Caco-2 (cell line): ENCODE results near the gene CXCL16. TPM values are rescaled to one million over a fixed set of nuclear protein-coding genes. Genes with fewer than 3 reads are reported as not detected.
"Not testable (repeated sequence)": the region's sequence is repeated elsewhere in the genome, so short reads cannot be mapped to it uniquely, and the experiment has no call there.

Source experiments
- BruUV-seq: library from RNA; stranded (reverse); fragments of 400-500 nt; replicated peaks from 2 replicates; lab custom pipeline; 2021; lab: Mats Ljungman, UMichigan
- CTCF ChIA-PET: fragments of 300-600 bp; sonication (Branson Sonifier 250); formaldehyde crosslinking; loops from one replicate; lab custom pipeline; 2022; ENCODE audit warnings: antibody characterized with exemption; lab: Charles Lee
- POLR2A ChIA-PET: fragments of 300-600 bp; sonication (Branson Sonifier 250); formaldehyde crosslinking; loops from one replicate; lab custom pipeline; 2022; ENCODE audit warnings: antibody characterized with exemption; lab: Charles Lee
- DNase-seq, 2 experiments: peaks; one replicate each; pipeline versions ENCODE4 v3.0.0 to v3.0.0-alpha.2; 2020 to 2022
- H3K27me3 ChIP-seq: replicated peaks from 2 replicates; pipeline ENCODE4 v1.6.0; 2011; ENCODE audit warnings: low read length; ENCODE audit not compliant: control insufficient read depth, insufficient read depth
- H3K36me3 ChIP-seq: 2 replicates; pipeline ENCODE4 v1.5.1; 2011; ENCODE audit warnings: low read length; ENCODE audit not compliant: control insufficient read depth, insufficient read depth
- H3K4me1 ChIP-seq: fragments of 250-450 bp; sonication (Bioruptor Pico); 2 replicates; pipeline ENCODE4 v1.5.1; 2020; ENCODE audit warnings: mild to moderate bottlenecking
- H3K4me3 ChIP-seq: 2 replicates; pipeline ENCODE4 v1.5.1; 2011; ENCODE audit warnings: low read depth, mild to moderate bottlenecking, control low read depth, low read length
- H3K9me3 ChIP-seq: fragments of 250-450 bp; sonication (Bioruptor Pico); 2 replicates; pipeline ENCODE4 v1.5.1; 2020; ENCODE audit warnings: mild to moderate bottlenecking, moderate library complexity
- H3K27ac Mint-ChIP-seq: one replicate; pipeline ENCODE4 v1.8.0; 2022; ENCODE audit warnings: mixed read lengths; ENCODE audit not compliant: unreplicated experiment
- H3K27me3 Mint-ChIP-seq: one replicate; pipeline ENCODE4 v1.8.0; 2022; ENCODE audit warnings: mixed read lengths; ENCODE audit not compliant: insufficient read depth, unreplicated experiment
- H3K36me3 Mint-ChIP-seq: one replicate; pipeline ENCODE4 v1.8.0; 2022; ENCODE audit warnings: mild to moderate bottlenecking, mixed read lengths; ENCODE audit not compliant: insufficient read depth, unreplicated experiment
- H3K4me1 Mint-ChIP-seq: one replicate; pipeline ENCODE4 v1.8.0; 2022; ENCODE audit warnings: low read depth, mixed read lengths; ENCODE audit not compliant: unreplicated experiment
- H3K4me3 Mint-ChIP-seq: one replicate; pipeline ENCODE4 v1.8.0; 2022; ENCODE audit warnings: mild to moderate bottlenecking, moderate library complexity, mixed read lengths; ENCODE audit not compliant: unreplicated experiment
- H3K9me3 Mint-ChIP-seq: one replicate; pipeline ENCODE4 v1.8.0; 2022; ENCODE audit warnings: mixed read lengths; ENCODE audit not compliant: unreplicated experiment
- CTCF ChIP-seq, 2 experiments: fragments of 200-600 bp in 1 of 2; IDR thresholded peaks; 1 replicate in 1 of 2; 2 replicates in 1 of 2; pipeline versions ENCODE4 v1.5.1 to v1.8.0; 2011 to 2022; ENCODE audit warnings: antibody characterized with exemption in 1 of 2, control low read depth in 1 of 2, inconsistent platforms in 1 of 2, low read depth in 1 of 2, low read length in 1 of 2, mild to moderate bottlenecking in 1 of 2, moderate library complexity in 1 of 2; ENCODE audit not compliant: insufficient read depth in 1 of 2, severe bottlenecking in 1 of 2, unreplicated experiment in 1 of 2
- intact Hi-C: fragments of 100-400 bp; cut with micrococcal nuclease; formaldehyde crosslinking; loops from one replicate; pipeline ENCODE4 v1.10.0; 2022; ENCODE audit not compliant: unreplicated experiment
- total RNA-seq: library from RNA; stranded (reverse); gene quantifications from 2 replicates; pipeline ENCODE4 v1.2.3, GENCODE V29; 2022

The CXCL16 gene
- total RNA-seq, 1 experiment from 2014 or later = 55.3 TPM

- H3K4me1 ChIP-seq = no peaks in the 10 kb centered on the region
- H3K27ac Mint-ChIP-seq = peak overlapping the region; percentile 83
- intact Hi-C loops = no loop called here
Measured at GRCh38 chr17:4704991-4705390, 34.7 kb downstream of the CXCL16 start.

GRCh38 chr17:4704574-4704907 lies 35.2 kb downstream of the CXCL16 start:
- peaks cover 16% of the 10 kb centered on the region for H3K4me1 Mint-ChIP-seq
- H3K9me3 ChIP-seq, H3K27me3 ChIP-seq, H3K4me1 ChIP-seq, H3K9me3 Mint-ChIP-seq, DNase-seq, H3K36me3 ChIP-seq, intact Hi-C loops, H3K27me3 Mint-ChIP-seq: not testable (repeated sequence)
- ChIA-PET CTCF (interaction anchor here (1.4 kb wide), 1 partner anchor 27 kb away, joined by 3 read pairs; the partner anchor contains the start of gene MED11), POLR2A (interaction anchor here (0.5 kb wide), 1 partner anchor 86 kb away, joined by 5 read pairs; no protein-coding TSS in a partner anchor)
- H3K4me3 Mint-ChIP-seq = peak overlapping the region; percentile 82
- peaks cover 31% of the 10 kb centered on the region for H3K36me3 Mint-ChIP-seq
- TSS peak; percentile 78 for BruUV-seq
- peak overlapping the region; percentile 83 for H3K27ac Mint-ChIP-seq
- H3K4me3 ChIP-seq = peak overlapping the region; percentile 80

More at GRCh38 chr17:4704991-4705390, 34.7 kb downstream of the CXCL16 start:
- Mint-ChIP-seq H3K36me3 (peaks cover 35% of the 10 kb centered on the region), H3K4me1 (peaks cover 16% of the 10 kb centered on the region), H3K9me3 (no peaks in the 10 kb centered on the region), H3K27me3 (no peaks in the 10 kb centered on the region), H3K4me3 (peak overlapping the region; percentile 82)
- Histone ChIP-seq H3K4me3 (peak overlapping the region; percentile 80), H3K27me3 (no peaks in the 10 kb centered on the region), H3K9me3 (no peaks in the 10 kb centered on the region), H3K36me3 (no peaks in the 10 kb centered on the region)
- no peak for TF ChIP-seq CTCF (IDR thresholded peaks at IDR 0.05; ENCODE audit: insufficient read depth in 1 of 2, low read depth in 1 of 2, low read length in 1 of 2, severe bottlenecking in 1 of 2, unreplicated experiment in 1 of 2)
- ChIA-PET POLR2A (no interaction called here), CTCF (no interaction called here)
- no TSS peak for BruUV-seq
- DNase-seq = no peak

GRCh38 chr17:4703330-4703691 lies 36.4 kb downstream of the CXCL16 start:
- ChIA-PET CTCF (interaction anchor here (1.4 kb wide), 1 partner anchor 28 kb away, joined by 3 read pairs; the partner anchor contains the start of gene MED11), POLR2A (no interaction called here)
- Mint-ChIP-seq H3K4me1 (peaks cover 16% of the 10 kb centered on the region), H3K27me3 (no peaks in the 10 kb centered on the region), H3K27ac (peak overlapping the region; percentile 83), H3K36me3 (peaks cover 26% of the 10 kb centered on the region), H3K9me3 (no peaks in the 10 kb centered on the region), H3K4me3 (peak overlapping the region; percentile 82)
- Histone ChIP-seq H3K9me3 (no peaks in the 10 kb centered on the region), H3K36me3 (no peaks in the 10 kb centered on the region), H3K4me3 (peak overlapping the region; percentile 80), H3K27me3 (no peaks in the 10 kb centered on the region), H3K4me1 (no peaks in the 10 kb centered on the region)
- BruUV-seq = no TSS peak
- no peak for DNase-seq
- no peak for TF ChIP-seq CTCF (IDR thresholded peaks at IDR 0.05; ENCODE audit: insufficient read depth in 1 of 2, low read depth in 1 of 2, low read length in 1 of 2, severe bottlenecking in 1 of 2, unreplicated experiment in 1 of 2)
- intact Hi-C loops = no loop called here

- Mint-ChIP-seq H3K36me3 (peaks cover 36% of the 10 kb centered on the region), H3K27ac (no peak overlapping the region), H3K9me3 (no peaks in the 10 kb centered on the region), H3K4me1 (peaks cover 14% of the 10 kb centered on the region), H3K4me3 (no peak overlapping the region), H3K27me3 (no peaks in the 10 kb centered on the region)
- no peak for TF ChIP-seq CTCF (IDR thresholded peaks at IDR 0.05; ENCODE audit: insufficient read depth in 1 of 2, low read depth in 1 of 2, low read length in 1 of 2, severe bottlenecking in 1 of 2, unreplicated experiment in 1 of 2)
- DNase-seq = no peak
- no TSS peak for BruUV-seq
- ChIA-PET POLR2A (no interaction called here), CTCF (no interaction called here)
- no peak overlapping the region for H3K4me3 ChIP-seq
- intact Hi-C loops = no loop called here
- H3K4me1 ChIP-seq = no peaks in the 10 kb centered on the region
- no peaks in the 10 kb centered on the region for H3K36me3 ChIP-seq
- H3K27me3 ChIP-seq = no peaks in the 10 kb centered on the region
- H3K9me3 ChIP-seq = no peaks in the 10 kb centered on the region
Measured at GRCh38 chr17:4701116-4701515, 38.6 kb downstream of the CXCL16 start.

GRCh38 chr17:4699401-4700056 lies 40.2 kb downstream of the CXCL16 start:
- POLR2A ChIA-PET, DNase-seq, H3K27me3 ChIP-seq, H3K4me3 ChIP-seq, H3K9me3 Mint-ChIP-seq, H3K4me3 Mint-ChIP-seq, H3K4me1 ChIP-seq, CTCF ChIA-PET, H3K36me3 ChIP-seq, H3K27me3 Mint-ChIP-seq, H3K4me1 Mint-ChIP-seq, H3K9me3 ChIP-seq, H3K27ac Mint-ChIP-seq, BruUV-seq: not testable (repeated sequence)
- H3K36me3 Mint-ChIP-seq = peaks cover 42% of the 10 kb centered on the region
- intact Hi-C loops = loop anchor here (10.0 kb wide), 1 partner anchor 135 kb away; the partner anchor contains the start of gene GGT6
